ENCODE data around the gene SKAP1.

- TF ChIP-seq, protein P1, sequence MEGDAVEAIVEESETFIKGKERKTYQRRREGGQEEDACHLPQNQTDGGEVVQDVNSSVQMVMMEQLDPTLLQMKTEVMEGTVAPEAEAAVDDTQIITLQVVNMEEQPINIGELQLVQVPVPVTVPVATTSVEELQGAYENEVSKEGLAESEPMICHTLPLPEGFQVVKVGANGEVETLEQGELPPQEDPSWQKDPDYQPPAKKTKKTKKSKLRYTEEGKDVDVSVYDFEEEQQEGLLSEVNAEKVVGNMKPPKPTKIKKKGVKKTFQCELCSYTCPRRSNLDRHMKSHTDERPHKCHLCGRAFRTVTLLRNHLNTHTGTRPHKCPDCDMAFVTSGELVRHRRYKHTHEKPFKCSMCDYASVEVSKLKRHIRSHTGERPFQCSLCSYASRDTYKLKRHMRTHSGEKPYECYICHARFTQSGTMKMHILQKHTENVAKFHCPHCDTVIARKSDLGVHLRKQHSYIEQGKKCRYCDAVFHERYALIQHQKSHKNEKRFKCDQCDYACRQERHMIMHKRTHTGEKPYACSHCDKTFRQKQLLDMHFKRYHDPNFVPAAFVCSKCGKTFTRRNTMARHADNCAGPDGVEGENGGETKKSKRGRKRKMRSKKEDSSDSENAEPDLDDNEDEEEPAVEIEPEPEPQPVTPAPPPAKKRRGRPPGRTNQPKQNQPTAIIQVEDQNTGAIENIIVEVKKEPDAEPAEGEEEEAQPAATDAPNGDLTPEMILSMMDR (conservative IDR thresholded peaks at IDR 0.05; ENCODE audit: low read length), result no peak
- no peak for TF ChIP-seq EZH2phosphoT487 (IDR thresholded peaks at IDR 0.05; ENCODE audit: borderline replicate concordance, low read depth, low read length)
These were observed 56.1 kb downstream of the SKAP1 start for GRCh38 chr17:48373883-48374282.

Data from OCI-LY7 (cell line).